Gastroesophageal sphincter (tissue), 3 donors: Measurements from ENCODE around the gene P2RX1.

ENCODE experiments used
- CTCF ChIP-seq, 4 experiments: fragments of 200-600 bp in 2 of 4; fragments of 450-650 bp in 2 of 4; sonication (generic) in 1 of 4; IDR thresholded peaks; one replicate each; pipeline ENCODE4 v1.5.1; 2017 to 2019; ENCODE audit warnings: antibody characterized with exemption in 4 of 4, mild to moderate bottlenecking in 2 of 4, moderate library complexity in 2 of 4
- EP300 ChIP-seq: sonication (generic); formaldehyde crosslinking; IDR thresholded peaks from one replicate; pipeline ENCODE4 v1.6.1; 2017; ENCODE audit warnings: antibody characterized with exemption, mild to moderate bottlenecking
- POLR2AphosphoS5 ChIP-seq: sonication (generic); formaldehyde crosslinking; IDR thresholded peaks from one replicate; pipeline ENCODE4 v1.6.1; 2017; ENCODE audit warnings: antibody characterized with exemption

DNA sequence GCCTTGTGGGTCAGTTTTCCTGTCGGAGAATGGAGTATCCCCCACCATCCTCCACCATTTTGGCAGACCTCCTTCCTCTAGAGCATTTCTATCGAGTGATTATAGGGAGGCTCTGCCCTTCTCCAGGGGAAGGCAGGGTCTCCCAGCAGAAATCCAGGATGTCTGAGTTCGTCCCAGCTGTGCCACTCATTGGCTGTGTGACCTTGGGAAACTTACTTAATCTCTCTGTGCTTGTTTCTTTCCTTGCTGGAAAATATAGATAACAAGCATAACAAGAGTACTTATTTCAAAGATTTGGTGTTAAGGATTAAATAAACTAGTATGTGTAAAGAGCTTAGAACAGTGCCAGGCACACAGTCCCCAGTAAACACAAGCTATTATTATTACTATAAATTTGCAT lies 33.2 kb upstream of the P2RX1 start:
- no peak for TF ChIP-seq POLR2AphosphoS5
- no peak for TF ChIP-seq EP300
- no peak for TF ChIP-seq CTCF (IDR thresholded peaks at IDR 0.05)
